KMS-11 (cell line): ENCODE data around the gene SMC2.

Experiments used
- H2AFZ ChIP-seq: fragments of 200-600 bp; sonication (generic); 2 replicates; pipeline ENCODE4 v1.6.1; 2016; ENCODE audit warnings: antibody characterized with exemption, mixed run types, low read depth
- H3K27ac ChIP-seq: fragments of 200-600 bp; sonication (generic); 2 replicates; pipeline ENCODE4 v1.6.1; 2016; ENCODE audit warnings: mild to moderate bottlenecking, mixed run types
- H3K27me3 ChIP-seq: fragments of 200-600 bp; sonication (generic); 2 replicates; pipeline ENCODE4 v1.6.1; 2017; ENCODE audit warnings: mild to moderate bottlenecking, low read depth, mixed run types, moderate library complexity; ENCODE audit not compliant: insufficient read depth
- H3K36me3 ChIP-seq: fragments of 200-600 bp; sonication (generic); 2 replicates; pipeline ENCODE4 v1.6.1; 2017; ENCODE audit warnings: mild to moderate bottlenecking, mixed run types; ENCODE audit not compliant: insufficient read depth
- H3K4me1 ChIP-seq: fragments of 200-600 bp; sonication (generic); 2 replicates; pipeline ENCODE4 v1.6.1; 2016; ENCODE audit warnings: mild to moderate bottlenecking, low read depth, mixed run types; ENCODE audit not compliant: poor library complexity, severe bottlenecking
- H3K4me2 ChIP-seq: fragments of 200-600 bp; sonication (generic); 2 replicates; pipeline ENCODE4 v1.7.0; 2016; ENCODE audit warnings: mild to moderate bottlenecking, mixed run types
- H3K4me3 ChIP-seq: fragments of 200-600 bp; sonication (generic); IDR thresholded peaks from 2 replicates; pipeline ENCODE4 v1.6.1; 2017; ENCODE audit warnings: low read depth, low read length, mixed read lengths; ENCODE audit not compliant: insufficient read depth
- H3K79me2 ChIP-seq: fragments of 200-600 bp; sonication (generic); 2 replicates; pipeline ENCODE4 v1.6.1; 2016; ENCODE audit warnings: low read depth, mixed run types; ENCODE audit not compliant: insufficient read depth
- H3K9ac ChIP-seq: fragments of 200-600 bp; sonication (generic); 2 replicates; pipeline ENCODE4 v1.6.1; 2016; ENCODE audit warnings: mild to moderate bottlenecking, mixed run types
- H4K20me1 ChIP-seq: fragments of 200-600 bp; sonication (generic); 2 replicates; pipeline ENCODE4 v1.6.1; 2016; ENCODE audit warnings: mild to moderate bottlenecking, mixed run types; ENCODE audit not compliant: insufficient read depth
- TF ChIP-seq, protein P1 (sequence below): fragments of 200-600 bp; sonication (generic); conservative IDR thresholded peaks from 2 replicates; pipeline ENCODE4 v1.6.1; 2017; ENCODE audit warnings: low read depth, mild to moderate bottlenecking, antibody characterized with exemption, low read length, moderate library complexity, mixed read lengths

SMC2 gene

DNA sequence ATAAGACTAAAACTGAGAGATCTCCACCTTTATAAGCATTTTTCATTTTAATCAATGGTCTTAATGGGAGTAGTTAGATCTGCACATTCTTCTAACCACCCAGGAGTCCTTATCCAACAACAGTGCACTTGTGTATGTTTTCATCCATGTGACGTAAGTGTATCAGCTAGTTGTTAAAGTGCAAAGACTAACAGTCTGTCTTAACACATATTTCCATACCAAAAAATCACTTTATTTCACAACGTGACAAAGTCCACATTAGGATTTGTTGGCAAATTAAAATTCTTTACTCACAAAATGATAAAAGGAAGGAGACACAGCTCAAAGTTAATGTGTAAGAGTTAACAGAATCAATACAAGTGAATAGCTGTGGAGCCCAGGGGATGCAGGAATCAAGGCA, 1.9 kb upstream of the SMC2 start:
- Histone ChIP-seq H3K27ac (peak overlapping the region; percentile 93; the same call in 1 of the 2 replicates), H3K36me3 (no peaks in the 10 kb centered on the region), H2AFZ (peak overlapping the region; percentile 72), H3K4me2 (peak overlapping the region; percentile 65), H3K9ac (no peak overlapping the region), H3K79me2 (peaks cover 20% of the 10 kb centered on the region), H3K4me1 (peaks cover 33% of the 10 kb centered on the region), H3K4me3 (no peak overlapping the region), H3K27me3 (no peaks in the 10 kb centered on the region), H4K20me1 (no peaks in the 10 kb centered on the region)
- TF ChIP-seq, protein P1, sequence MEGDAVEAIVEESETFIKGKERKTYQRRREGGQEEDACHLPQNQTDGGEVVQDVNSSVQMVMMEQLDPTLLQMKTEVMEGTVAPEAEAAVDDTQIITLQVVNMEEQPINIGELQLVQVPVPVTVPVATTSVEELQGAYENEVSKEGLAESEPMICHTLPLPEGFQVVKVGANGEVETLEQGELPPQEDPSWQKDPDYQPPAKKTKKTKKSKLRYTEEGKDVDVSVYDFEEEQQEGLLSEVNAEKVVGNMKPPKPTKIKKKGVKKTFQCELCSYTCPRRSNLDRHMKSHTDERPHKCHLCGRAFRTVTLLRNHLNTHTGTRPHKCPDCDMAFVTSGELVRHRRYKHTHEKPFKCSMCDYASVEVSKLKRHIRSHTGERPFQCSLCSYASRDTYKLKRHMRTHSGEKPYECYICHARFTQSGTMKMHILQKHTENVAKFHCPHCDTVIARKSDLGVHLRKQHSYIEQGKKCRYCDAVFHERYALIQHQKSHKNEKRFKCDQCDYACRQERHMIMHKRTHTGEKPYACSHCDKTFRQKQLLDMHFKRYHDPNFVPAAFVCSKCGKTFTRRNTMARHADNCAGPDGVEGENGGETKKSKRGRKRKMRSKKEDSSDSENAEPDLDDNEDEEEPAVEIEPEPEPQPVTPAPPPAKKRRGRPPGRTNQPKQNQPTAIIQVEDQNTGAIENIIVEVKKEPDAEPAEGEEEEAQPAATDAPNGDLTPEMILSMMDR, result no peak

DNA sequence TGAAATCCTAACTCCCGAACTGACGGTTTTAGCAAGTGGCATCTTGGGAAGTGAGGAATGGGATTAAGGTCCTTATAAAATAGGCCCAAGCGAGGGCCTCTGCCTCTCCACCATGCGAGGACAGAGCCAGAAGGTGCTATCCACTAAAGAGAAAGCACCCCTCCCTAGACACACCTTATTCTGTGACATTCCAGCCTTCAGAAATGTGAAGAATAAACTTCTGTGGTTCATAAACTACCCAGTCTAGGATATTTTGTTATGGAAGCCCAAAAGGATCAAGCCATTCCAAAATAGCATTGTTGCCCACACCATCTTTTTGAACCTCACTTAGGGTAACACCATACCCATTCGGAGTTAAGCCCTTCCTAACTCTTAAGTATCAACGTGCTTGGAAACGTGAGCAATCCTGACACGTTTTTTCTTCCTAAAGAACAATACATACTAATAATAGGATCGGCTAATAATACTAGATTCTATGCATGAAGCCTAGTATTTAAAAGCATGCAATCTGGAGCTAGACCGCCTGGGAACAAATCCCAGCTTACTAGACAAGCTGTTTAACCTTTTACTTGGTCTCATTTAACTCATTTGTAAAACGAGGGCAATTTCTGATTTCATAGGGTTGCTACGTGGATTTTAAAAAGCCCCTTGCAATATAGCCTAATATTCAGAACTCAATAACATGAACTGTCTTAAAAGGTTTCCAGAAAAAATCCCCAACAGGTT, 1.1 kb upstream of the SMC2 start:
- peak overlapping the region; percentile 91 for H3K9ac ChIP-seq
- H3K79me2 ChIP-seq, result peaks cover 29% of the 10 kb centered on the region
- TF ChIP-seq, protein P1, result no peak
- H4K20me1 ChIP-seq, result no peaks in the 10 kb centered on the region
- H2AFZ ChIP-seq, result peak overlapping the region; percentile 72
- H3K4me1 ChIP-seq, result peaks cover 33% of the 10 kb centered on the region
- H3K27me3 ChIP-seq, result no peaks in the 10 kb centered on the region
- no peak overlapping the region for H3K4me3 ChIP-seq
- peak overlapping the region; percentile 65 for H3K4me2 ChIP-seq
- H3K27ac ChIP-seq, result peak overlapping the region; percentile 93
- no peaks in the 10 kb centered on the region for H3K36me3 ChIP-seq

DNA sequence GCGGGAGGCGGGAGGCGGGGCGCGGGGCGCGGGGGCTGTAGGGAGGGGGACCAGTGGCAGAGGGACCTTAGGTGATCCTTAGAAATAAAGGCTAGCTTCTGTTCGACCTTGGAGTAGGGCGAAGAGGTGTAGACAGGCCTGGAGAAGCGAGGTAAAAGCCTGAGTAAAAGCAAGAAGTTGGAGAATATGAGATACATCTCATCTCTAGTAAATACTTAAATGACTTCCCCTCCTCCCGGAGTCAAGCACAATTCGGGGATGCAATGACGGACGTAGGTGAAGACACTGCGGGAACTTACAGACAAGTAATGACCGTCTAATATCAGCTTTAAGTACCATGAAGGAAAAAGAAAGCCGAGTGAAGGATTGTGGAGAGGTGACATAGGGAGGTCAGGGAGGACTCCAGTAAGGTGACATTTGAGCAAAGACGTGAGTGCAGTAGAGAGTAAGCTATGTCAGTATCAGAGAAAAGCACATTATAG, 466 bp downstream of the SMC2 start:
- peaks cover 39% of the 10 kb centered on the region for H3K79me2 ChIP-seq
- peak overlapping the region; percentile 78 for H3K4me2 ChIP-seq
- TF ChIP-seq, protein P1, result no peak

DNA sequence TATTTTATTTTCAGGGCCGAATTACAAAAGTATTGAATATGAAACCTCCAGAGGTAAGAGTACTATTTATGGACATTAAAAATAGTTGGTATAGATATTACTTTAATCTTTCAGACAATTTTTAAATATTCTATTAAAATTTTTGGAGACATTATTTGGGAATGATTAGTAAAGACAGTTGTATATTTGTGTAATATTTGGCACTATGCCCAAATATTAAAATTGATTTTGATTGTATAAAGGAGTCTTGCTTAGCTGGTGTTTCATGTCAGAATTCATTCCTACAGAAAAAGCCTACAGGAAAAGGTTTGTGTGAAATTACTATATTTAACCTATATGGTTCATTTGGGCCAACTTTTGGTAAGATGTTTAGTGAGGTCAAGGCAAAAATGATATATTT, 5.5 kb downstream of the SMC2 start:
- peaks cover 37% of the 10 kb centered on the region for H3K79me2 ChIP-seq
- no peaks in the 10 kb centered on the region for H4K20me1 ChIP-seq
- no peak overlapping the region for H3K9ac ChIP-seq
- no peak overlapping the region for H3K4me3 ChIP-seq
- H3K36me3 ChIP-seq, result peaks cover 16% of the 10 kb centered on the region; the same call in 1 of the 2 replicates
- peaks cover 16% of the 10 kb centered on the region for H3K4me1 ChIP-seq
- H3K4me2 ChIP-seq, result no peak overlapping the region
- TF ChIP-seq, protein P1, result no peak
- no peak overlapping the region for H3K27ac ChIP-seq
- no peak overlapping the region for H2AFZ ChIP-seq
- no peaks in the 10 kb centered on the region for H3K27me3 ChIP-seq

More for the DNA sequence above, 466 bp downstream of the SMC2 start:
- Histone ChIP-seq H3K4me1 (peaks cover 26% of the 10 kb centered on the region), H3K27ac (peak overlapping the region; percentile 93), H3K27me3 (no peaks in the 10 kb centered on the region), H2AFZ (peak overlapping the region; percentile 72), H3K9ac (peak overlapping the region; percentile 91), H3K4me3 (peak overlapping the region; percentile 43), H3K36me3 (no peaks in the 10 kb centered on the region), H4K20me1 (no peaks in the 10 kb centered on the region)
